ENCODE measurements around the gene PRDM5. TPM values are rescaled to one million over a fixed set of nuclear protein-coding genes. Genes with fewer than 3 reads are reported as not detected.

PRDM5 gene
- total and polyA plus RNA-seq, 9 of the 15 experiments (the other 6 are each of a cell fraction or from before 2014, with no cell fraction given): not detected

DNA sequence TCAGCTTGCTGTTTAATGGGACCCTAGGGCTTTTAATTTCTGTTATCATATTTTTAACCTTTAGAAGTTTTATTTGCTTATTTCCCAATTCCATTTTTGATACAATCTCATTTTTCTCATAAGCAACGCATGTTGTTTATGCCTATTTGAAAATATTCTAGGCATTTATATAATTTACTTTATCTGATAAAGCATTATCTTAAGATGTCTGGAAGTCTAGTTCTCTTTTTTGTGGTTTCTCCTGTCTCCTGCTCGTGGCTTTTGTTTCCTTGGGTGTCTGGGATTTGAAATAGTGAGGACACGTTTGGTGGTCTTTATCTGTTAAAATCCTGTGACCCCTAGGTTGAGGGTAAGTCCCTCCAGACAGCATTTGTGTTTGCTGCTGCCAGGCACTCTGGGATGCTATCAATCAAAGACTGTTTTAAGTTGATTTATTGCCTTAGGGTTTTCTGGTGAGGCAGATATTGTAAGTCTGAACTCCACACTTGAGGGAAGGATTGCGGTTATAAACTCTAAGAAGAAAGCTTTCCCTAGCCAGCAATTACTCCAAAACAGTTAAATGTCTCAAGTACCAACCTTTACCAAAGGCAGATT is 208.0 kb downstream of the PRDM5 start (continued):
- no peak for TF ChIP-seq MEIS2 (IDR thresholded peaks at IDR 0.05; ENCODE audit: partially characterized antibody)

DNA sequence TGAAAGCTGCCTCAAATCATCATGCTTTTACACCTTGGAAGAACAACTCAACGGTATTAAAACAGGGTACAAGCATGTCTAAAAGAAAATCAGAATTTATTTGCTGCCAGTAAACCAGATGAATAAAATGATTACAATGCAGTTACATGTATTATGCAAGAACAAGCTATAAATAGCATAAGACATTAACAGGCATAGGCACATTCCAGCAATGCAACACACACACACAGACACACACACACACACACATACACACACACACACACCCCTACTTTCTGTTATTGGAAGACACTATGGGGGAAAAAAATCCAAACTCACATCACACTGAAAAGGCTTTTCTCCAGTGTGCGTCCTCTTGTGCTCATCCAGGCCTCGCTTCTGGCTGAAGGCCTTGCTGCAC is 212.5 kb downstream of the PRDM5 start:
- no peak for FAIRE-seq
- ChIA-PET POLR2A (no interaction called here), CTCF (ENCODE audit: low intra/inter-chr PET ratio) (no interaction called here)
- WGBS (ENCODE audit: insufficient coverage, low coverage, missing lambda C conversion rate): 0% methylated on average over 3 of the region's 3 CpGs
- TF ChIP-seq WHSC1 (IDR thresholded peaks at IDR 0.05; ENCODE audit: low read length): no peak
- no peak for TF ChIP-seq NR0B1 (IDR thresholded peaks at IDR 0.05; ENCODE audit: partially characterized antibody)
- no peak for TF ChIP-seq BMI1 (IDR thresholded peaks at IDR 0.05; ENCODE audit: low read length)
- TF ChIP-seq ARNT (IDR thresholded peaks at IDR 0.05): no peak
- no peak for TF ChIP-seq NFE2L1 (tag; IDR thresholded peaks at IDR 0.05; ENCODE audit: borderline replicate concordance, low read depth)
- no peak for TF ChIP-seq TCFL5 (CRISPR knock-in tag; conservative IDR thresholded peaks at IDR 0.05)
- TF ChIP-seq, protein P1, sequence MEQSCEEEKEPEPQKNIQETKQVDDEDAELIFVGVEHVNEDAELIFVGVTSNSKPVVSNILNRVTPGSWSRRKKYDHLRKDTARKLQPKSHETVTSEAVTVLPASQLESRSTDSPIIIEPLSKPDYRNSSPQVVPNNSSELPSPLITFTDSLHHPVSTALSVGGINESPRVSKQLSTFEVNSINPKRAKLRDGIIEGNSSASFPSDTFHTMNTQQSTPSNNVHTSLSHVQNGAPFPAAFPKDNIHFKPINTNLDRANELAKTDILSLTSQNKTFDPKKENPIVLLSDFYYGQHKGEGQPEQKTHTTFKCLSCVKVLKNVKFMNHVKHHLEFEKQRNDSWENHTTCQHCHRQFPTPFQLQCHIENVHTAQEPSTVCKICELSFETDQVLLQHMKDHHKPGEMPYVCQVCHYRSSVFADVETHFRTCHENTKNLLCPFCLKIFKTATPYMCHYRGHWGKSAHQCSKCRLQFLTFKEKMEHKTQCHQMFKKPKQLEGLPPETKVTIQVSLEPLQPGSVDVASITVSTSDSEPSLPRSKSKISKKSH (CRISPR knock-in tag; IDR thresholded peaks at IDR 0.05): no peak
- TF ChIP-seq KAT2B (IDR thresholded peaks at IDR 0.05; ENCODE audit: low read depth, low read length): no peak
- no peak for TF ChIP-seq JUN (IDR thresholded peaks at IDR 0.05; ENCODE audit: borderline replicate concordance, low read depth, low read length)
- no peak for TF ChIP-seq JUN (CRISPR knock-in tag; IDR thresholded peaks at IDR 0.05; ENCODE audit: borderline replicate concordance)
- no peak for TF ChIP-seq FOXA1 (IDR thresholded peaks at IDR 0.05; ENCODE audit: borderline replicate concordance)
- no peak for TF ChIP-seq SAP30 (IDR thresholded peaks at IDR 0.05; ENCODE audit: borderline replicate concordance, insufficient read depth, low read depth, low read length, poor library complexity, severe bottlenecking)
- TF ChIP-seq, protein P2, sequence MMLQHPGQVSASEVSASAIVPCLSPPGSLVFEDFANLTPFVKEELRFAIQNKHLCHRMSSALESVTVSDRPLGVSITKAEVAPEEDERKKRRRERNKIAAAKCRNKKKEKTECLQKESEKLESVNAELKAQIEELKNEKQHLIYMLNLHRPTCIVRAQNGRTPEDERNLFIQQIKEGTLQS (IDR thresholded peaks at IDR 0.05): no peak
- TF ChIP-seq, protein P2 (CRISPR knock-in tag; conservative IDR thresholded peaks at IDR 0.05): no peak
- no peak for TF ChIP-seq MYBL2 (IDR thresholded peaks at IDR 0.05; ENCODE audit: low read depth)
- TF ChIP-seq MYBL2 (CRISPR knock-in tag; IDR thresholded peaks at IDR 0.05; ENCODE audit: borderline replicate concordance): no peak
- no peak for TF ChIP-seq RBM14 (IDR thresholded peaks at IDR 0.05; ENCODE audit: borderline replicate concordance, insufficient read depth, low read depth, low read length)
- TF ChIP-seq CHD1 (IDR thresholded peaks at IDR 0.05; ENCODE audit: low read length): no peak
- BruUV-seq (replicated peaks): no TSS peak
- H3K36me3 ChIP-seq (ENCODE audit: control insufficient read depth, insufficient read depth, low read length): no peaks in the 10 kb centered on the region
- H3K4me2 ChIP-seq (ENCODE audit: insufficient read depth, low read length): no peak overlapping the region
- in situ Hi-C loops (cut with MboI) (no loop called here), intact Hi-C loops (cut with micrococcal nuclease) (no loop called here)
- H3K4me1 ChIP-seq (replicated peaks in 1 of 2; ENCODE audit: control insufficient read depth in 2 of 2, insufficient read depth in 2 of 2, low read length in 2 of 2): no peaks in the 10 kb centered on the region
- no peak overlapping the region for H3K27ac ChIP-seq (ENCODE audit: extremely low read depth, low read depth, low read length)
- DNase-seq (ENCODE audit: extremely low read depth in 1 of 4, low spot score in 3 of 4): no peak
- no peaks in the 10 kb centered on the region for H4K20me1 ChIP-seq (replicated peaks; ENCODE audit: control insufficient read depth, insufficient read depth, low read length)
- 0 out of 2 replicates have a peak, but pooled peaks cover 1% of the 10 kb centered on the region for H3K9me3 ChIP-seq (replicated peaks; ENCODE audit: control insufficient read depth, insufficient read depth, low read depth, low read length)
- H3K27me3 ChIP-seq (ENCODE audit: control insufficient read depth in 2 of 2, insufficient read depth in 2 of 2, low read length in 2 of 2): no peaks in the 10 kb centered on the region
- no peak for ATAC-seq
- no peak overlapping the region for H3K4me3 ChIP-seq
- H3K9ac ChIP-seq (ENCODE audit: insufficient read depth in 1 of 2, low read depth in 2 of 2, low read length in 2 of 2): no peak overlapping the region
- H3K79me2 ChIP-seq (ENCODE audit: control insufficient read depth, insufficient read depth, low read length): no peaks in the 10 kb centered on the region
- H3K9me1 ChIP-seq (ENCODE audit: control insufficient read depth, insufficient read depth, low read length): no peaks in the 10 kb centered on the region
- no peak overlapping the region for H2AFZ ChIP-seq (ENCODE audit: low read depth, low read length)
